ENCODE results near the gene TAF4B. TPM values are rescaled to one million over a fixed set of nuclear protein-coding genes. Genes with fewer than 3 reads are reported as not detected.

TAF4B gene
- polyA plus RNA-seq, 3 donors = 0.64 to 1.2 (median 0.92) TPM

GRCh38 chr18:26357960-26358359 is 131.7 kb downstream of the TAF4B start:
- no peak overlapping the region for H3K4me2 ChIP-seq (replicated peaks; ENCODE audit: extremely low read depth, low read length, poor library complexity, severe bottlenecking)
- Mint-ChIP-seq H3K4me1 (no peaks in the 10 kb centered on the region), H3K27ac (no peak overlapping the region), H3K27me3 (ENCODE audit: low read depth in 3 of 3) (peaks cover 0 to 1% (median 0%) of the 10 kb centered on the region in 3 donors), H3K4me3 (no peak overlapping the region), H3K36me3 (peaks cover 0 to 6% of the 10 kb centered on the region in 2 donors), H3K9me3 (peaks cover 0 to 3% (median 0%) of the 10 kb centered on the region in 7 donors)
- H3K4me3 ChIP-seq (replicated peaks in 1 of 3; ENCODE audit: low read depth in 2 of 3, low read length in 3 of 3) = no peak overlapping the region
- DNase-seq = no peak
- H4K20me1 ChIP-seq (ENCODE audit: insufficient read depth, low read length) = no peaks in the 10 kb centered on the region
- H3K9ac ChIP-seq (ENCODE audit: insufficient read depth, low read length, poor library complexity, severe bottlenecking) = no peak overlapping the region
- intact Hi-C loops (cut with micrococcal nuclease) = no loop called here
- no peaks in the 10 kb centered on the region for H3K9me3 ChIP-seq (replicated peaks in 1 of 2; ENCODE audit: control insufficient read depth in 1 of 2, insufficient read depth in 1 of 2, low read length in 2 of 2)
- no CpG with 5 or more reads among the region's 1 CpG for WGBS (ENCODE audit: insufficient coverage)
- no peaks in the 10 kb centered on the region for H3K27me3 ChIP-seq (ENCODE audit: control insufficient read depth in 2 of 2, insufficient read depth in 2 of 2, low read length in 2 of 2)
- no peaks in the 10 kb centered on the region for H3K4me1 ChIP-seq (ENCODE audit: control insufficient read depth in 1 of 2, insufficient read depth in 2 of 2, low read length in 2 of 2)
- no peaks in the 10 kb centered on the region for H3K36me3 ChIP-seq (replicated peaks in 1 of 2; ENCODE audit: control insufficient read depth in 1 of 2, insufficient read depth in 2 of 2, low read length in 2 of 2)
- H3K27ac ChIP-seq (ENCODE audit: low read depth in 1 of 2, low read length in 2 of 2) = no peak overlapping the region
- no peak for TF ChIP-seq CTCF (IDR thresholded peaks at IDR 0.05)
- no peak overlapping the region for H2AFZ ChIP-seq (ENCODE audit: insufficient read depth, low read depth, low read length, poor library complexity, severe bottlenecking)
- no peaks in the 10 kb centered on the region for H3K79me2 ChIP-seq (ENCODE audit: insufficient read depth, low read length)

- no peaks in the 10 kb centered on the region for H3K4me1 Mint-ChIP-seq
- Histone ChIP-seq H3K79me2 (ENCODE audit: insufficient read depth, low read length) (no peaks in the 10 kb centered on the region), H2AFZ (ENCODE audit: insufficient read depth, low read depth, low read length, poor library complexity, severe bottlenecking) (no peak overlapping the region), H4K20me1 (ENCODE audit: insufficient read depth, low read length) (no peaks in the 10 kb centered on the region), H3K9me3 (replicated peaks in 1 of 2; ENCODE audit: control insufficient read depth in 1 of 2, insufficient read depth in 1 of 2, low read length in 2 of 2) (no peaks in the 10 kb centered on the region), H3K9ac (ENCODE audit: insufficient read depth, low read length, poor library complexity, severe bottlenecking) (no peak overlapping the region), H3K4me2 (replicated peaks; ENCODE audit: extremely low read depth, low read length, poor library complexity, severe bottlenecking) (no peak overlapping the region), H3K27me3 (ENCODE audit: control insufficient read depth in 2 of 2, insufficient read depth in 2 of 2, low read length in 2 of 2) (no peaks in the 10 kb centered on the region), H3K36me3 (replicated peaks in 1 of 2; ENCODE audit: control insufficient read depth in 1 of 2, insufficient read depth in 2 of 2, low read length in 2 of 2) (no peaks in the 10 kb centered on the region), H3K4me3 (replicated peaks in 1 of 3; ENCODE audit: low read depth in 2 of 3, low read length in 3 of 3) (no peak overlapping the region), H3K27ac (ENCODE audit: low read depth in 1 of 2, low read length in 2 of 2) (no peak overlapping the region), H3K4me1 (ENCODE audit: control insufficient read depth in 1 of 2, insufficient read depth in 2 of 2, low read length in 2 of 2) (no peaks in the 10 kb centered on the region)
- intact Hi-C loops (cut with micrococcal nuclease) = no loop called here
- no peak overlapping the region for H3K4me3 Mint-ChIP-seq
- peaks cover 0 to 3% (median 0%) of the 10 kb centered on the region in 7 donors for H3K9me3 Mint-ChIP-seq
- peaks cover under 1 to 6% of the 10 kb centered on the region in 2 donors for H3K36me3 Mint-ChIP-seq
- DNase-seq = no peak
- no peak overlapping the region for H3K27ac Mint-ChIP-seq
- peaks cover 0 to 1% (median 0%) of the 10 kb centered on the region in 3 donors for H3K27me3 Mint-ChIP-seq (ENCODE audit: low read depth in 3 of 3)
- no peak for TF ChIP-seq CTCF (IDR thresholded peaks at IDR 0.05)
Observed at GRCh38 chr18:26362021-26362420, 135.8 kb downstream of the TAF4B start.
